Liver (tissue), 3 donors: ENCODE data around the gene PTPN14.

Experiments
- GABPA ChIP-seq, 2 donors: IDR thresholded peaks in 1 of 2; conservative IDR thresholded peaks in 1 of 2; 2 replicates each; pipeline ENCODE4 v1.6.1; 2016; ENCODE audit warnings: antibody characterized with exemption in 2 of 2, mild to moderate bottlenecking in 1 of 2, moderate library complexity in 1 of 2
- NR2F2 ChIP-seq: IDR thresholded peaks from 2 replicates; pipeline ENCODE4 v1.6.1; 2016; ENCODE audit warnings: antibody characterized with exemption
- RAD21 ChIP-seq, 2 donors: IDR thresholded peaks; 2 replicates each; pipeline ENCODE4 v1.6.1; 2016; ENCODE audit warnings: antibody characterized with exemption in 2 of 2, mild to moderate bottlenecking in 2 of 2
- SP1 ChIP-seq: IDR thresholded peaks from 2 replicates; pipeline ENCODE4 v1.6.1; 2018; ENCODE audit warnings: antibody characterized with exemption, mild to moderate bottlenecking
- TF ChIP-seq, protein P1 (sequence below): IDR thresholded peaks from 2 replicates; pipeline ENCODE4 v1.6.1; 2016; ENCODE audit warnings: antibody characterized with exemption
- TF ChIP-seq, protein P2 (sequence below): fragments of 150-350 bp; IDR thresholded peaks from 2 replicates; pipeline ENCODE4 v1.5.1; 2017; ENCODE audit warnings: improper control_type of control experiment, low read depth, low read length; ENCODE audit not compliant: missing input control
- donor health status: healthy.
- donor health status: healthy.

DNA sequence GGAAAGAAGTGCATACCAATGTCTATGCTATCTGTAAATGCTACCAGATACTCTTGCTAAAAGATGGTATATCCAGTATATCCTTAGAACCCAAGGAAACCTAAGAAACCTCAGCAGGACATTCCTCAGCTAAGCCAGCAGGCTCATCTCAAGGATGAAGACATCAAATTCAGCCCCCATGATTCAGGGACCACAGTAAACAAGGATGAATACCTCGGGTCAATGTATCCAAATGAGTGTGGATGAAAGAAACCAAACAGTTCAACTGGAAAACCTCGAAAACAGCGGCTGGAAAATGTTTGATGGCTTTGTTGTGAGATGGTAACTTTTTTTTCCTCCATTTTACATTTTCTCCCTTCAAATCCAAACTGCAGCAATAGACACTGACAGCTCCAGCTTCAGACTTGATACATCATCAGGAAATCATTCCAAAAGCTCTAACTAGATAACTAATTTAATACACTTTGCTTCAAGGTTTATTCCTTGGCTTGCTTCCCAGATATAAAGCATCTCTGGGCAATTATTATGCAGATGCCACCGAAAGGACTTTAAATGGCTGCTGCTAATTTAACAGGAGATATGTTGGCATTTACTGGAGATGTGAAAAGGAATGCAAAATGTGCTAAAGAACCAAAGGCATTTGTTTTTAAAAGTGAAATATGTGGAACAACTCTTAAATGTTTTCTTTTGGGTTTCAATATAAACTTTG is 196.8 kb downstream of the PTPN14 start:
- TF ChIP-seq, protein P1, sequence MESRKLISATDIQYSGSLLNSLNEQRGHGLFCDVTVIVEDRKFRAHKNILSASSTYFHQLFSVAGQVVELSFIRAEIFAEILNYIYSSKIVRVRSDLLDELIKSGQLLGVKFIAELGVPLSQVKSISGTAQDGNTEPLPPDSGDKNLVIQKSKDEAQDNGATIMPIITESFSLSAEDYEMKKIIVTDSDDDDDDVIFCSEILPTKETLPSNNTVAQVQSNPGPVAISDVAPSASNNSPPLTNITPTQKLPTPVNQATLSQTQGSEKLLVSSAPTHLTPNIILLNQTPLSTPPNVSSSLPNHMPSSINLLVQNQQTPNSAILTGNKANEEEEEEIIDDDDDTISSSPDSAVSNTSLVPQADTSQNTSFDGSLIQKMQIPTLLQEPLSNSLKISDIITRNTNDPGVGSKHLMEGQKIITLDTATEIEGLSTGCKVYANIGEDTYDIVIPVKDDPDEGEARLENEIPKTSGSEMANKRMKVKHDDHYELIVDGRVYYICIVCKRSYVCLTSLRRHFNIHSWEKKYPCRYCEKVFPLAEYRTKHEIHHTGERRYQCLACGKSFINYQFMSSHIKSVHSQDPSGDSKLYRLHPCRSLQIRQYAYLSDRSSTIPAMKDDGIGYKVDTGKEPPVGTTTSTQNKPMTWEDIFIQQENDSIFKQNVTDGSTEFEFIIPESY, result no peak
- no peak for TF ChIP-seq NR2F2
- TF ChIP-seq, protein P2, sequence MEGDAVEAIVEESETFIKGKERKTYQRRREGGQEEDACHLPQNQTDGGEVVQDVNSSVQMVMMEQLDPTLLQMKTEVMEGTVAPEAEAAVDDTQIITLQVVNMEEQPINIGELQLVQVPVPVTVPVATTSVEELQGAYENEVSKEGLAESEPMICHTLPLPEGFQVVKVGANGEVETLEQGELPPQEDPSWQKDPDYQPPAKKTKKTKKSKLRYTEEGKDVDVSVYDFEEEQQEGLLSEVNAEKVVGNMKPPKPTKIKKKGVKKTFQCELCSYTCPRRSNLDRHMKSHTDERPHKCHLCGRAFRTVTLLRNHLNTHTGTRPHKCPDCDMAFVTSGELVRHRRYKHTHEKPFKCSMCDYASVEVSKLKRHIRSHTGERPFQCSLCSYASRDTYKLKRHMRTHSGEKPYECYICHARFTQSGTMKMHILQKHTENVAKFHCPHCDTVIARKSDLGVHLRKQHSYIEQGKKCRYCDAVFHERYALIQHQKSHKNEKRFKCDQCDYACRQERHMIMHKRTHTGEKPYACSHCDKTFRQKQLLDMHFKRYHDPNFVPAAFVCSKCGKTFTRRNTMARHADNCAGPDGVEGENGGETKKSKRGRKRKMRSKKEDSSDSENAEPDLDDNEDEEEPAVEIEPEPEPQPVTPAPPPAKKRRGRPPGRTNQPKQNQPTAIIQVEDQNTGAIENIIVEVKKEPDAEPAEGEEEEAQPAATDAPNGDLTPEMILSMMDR, result no peak
- TF ChIP-seq RAD21 (IDR thresholded peaks at IDR 0.05), result no peak
- no peak for TF ChIP-seq SP1
- TF ChIP-seq GABPA (IDR thresholded peaks at IDR 0.05 in 1 of 2, conservative IDR thresholded peaks at IDR 0.05 in 1 of 2), result no peak
